Stomach (tissue), 9 donors: ENCODE data around the gene CERS6. TPM values are rescaled to one million over a fixed set of nuclear protein-coding genes. Genes with fewer than 3 reads are reported as not detected.

ENCODE experiments used
- DNase-seq, 2 donors: peaks; one replicate each; pipeline versions ENCODE4 v3.0.0 to v3.0.0-alpha.2; 2013 to 2019
- H3K27ac ChIP-seq, 5 donors: fragments of 200-600 bp in 4 of 5; sonication (generic) in 4 of 5; one replicate each; pipeline ENCODE4 v1.5.1; 2013 to 2019; ENCODE audit warnings: mild to moderate bottlenecking in 1 of 5, moderate library complexity in 1 of 5
- H3K27me3 ChIP-seq, 3 donors: fragments of 200-600 bp; sonication (generic); one replicate each; pipeline ENCODE4 v1.5.1; 2017 to 2019; ENCODE audit warnings: mixed run types in 1 of 3
- H3K36me3 ChIP-seq, 4 donors: fragments of 200-600 bp; sonication (generic); 1 replicate in 3 of 4; 2 replicates in 1 of 4; pipeline ENCODE4 v1.5.1; 2016 to 2019
- H3K4me1 ChIP-seq, 4 donors: fragments of 200-600 bp; sonication (generic); one replicate each; pipeline ENCODE4 v1.5.1; 2016 to 2019
- H3K4me3 ChIP-seq, 4 donors: fragments of 200-600 bp; sonication (generic) in 3 of 4; one replicate each; pipeline ENCODE4 v1.5.1; 2016 to 2019; ENCODE audit warnings: mild to moderate bottlenecking in 1 of 4
- H3K9me3 ChIP-seq, 4 donors: fragments of 200-600 bp; sonication (generic); one replicate each; pipeline ENCODE4 v1.5.1; 2016 to 2019
- EP300 ChIP-seq: sonication (generic); formaldehyde crosslinking; IDR thresholded peaks from one replicate; pipeline ENCODE4 v1.6.1; 2017; ENCODE audit warnings: antibody characterized with exemption
- POLR2A ChIP-seq, 4 donors: fragments of 450-650 bp; IDR thresholded peaks; one replicate each; pipeline ENCODE4 v1.6.1; 2016; ENCODE audit warnings: antibody characterized with exemption in 4 of 4, control low read depth in 2 of 4, mild to moderate bottlenecking in 1 of 4, moderate library complexity in 1 of 4
- POLR2AphosphoS5 ChIP-seq, 3 donors: sonication (generic); formaldehyde crosslinking; IDR thresholded peaks; one replicate each; pipeline ENCODE4 v1.6.1; 2016; ENCODE audit warnings: antibody characterized with exemption in 3 of 3
- WGBS, 5 donors: extraction: QIAGEN DNeasy Blood & Tissue Kit in 3 of 5; methylation state at CpG; one replicate each; pipeline versions ENCODE4 v1.1.5 to v1.1.7; 2013 to 2018; 5-methylcytosine and 5-hydroxymethylcytosine counted together
- intact Hi-C: fragments of 100-400 bp; cut with DNase I; formaldehyde crosslinking; loops from one replicate; pipeline ENCODE4 v1.15.1; 2023; ENCODE audit warnings: low total_unique reads
- polyA plus RNA-seq, 3 donors: library from polyadenylated mRNA; stranded (reverse); fragments of 200-250 nt; gene quantifications; one replicate each; pipeline ENCODE4 v1.2.3, GENCODE V29; 2013
- total RNA-seq, 5 donors: library from RNA; depleted of rRNA; stranded (reverse); fragments of >200 nt; gene quantifications; one replicate each; pipeline versions ENCODE4 v1.1.0 to v1.2.3, GENCODE V29; 2014 to 2016
- TF ChIP-seq, protein P1 (sequence below), 7 experiments: fragments of 450-650 bp in 4 of 7; fragments of 200-600 bp in 3 of 7; sonication (generic) in 3 of 7; IDR thresholded peaks; one replicate each; pipeline ENCODE4 v1.5.1; 2016 to 2019; ENCODE audit warnings: antibody characterized with exemption in 7 of 7, control low read depth in 2 of 7, mild to moderate bottlenecking in 1 of 7
- donor health status: healthy with polysubstance abuse.
- donor health status: Bipolar disorder and iron deficiency.
- donor health status: healthy.

The CERS6 gene
- total and polyA plus RNA-seq, 8 donors: 4.0 to 102 (median 53.2) TPM

DNA sequence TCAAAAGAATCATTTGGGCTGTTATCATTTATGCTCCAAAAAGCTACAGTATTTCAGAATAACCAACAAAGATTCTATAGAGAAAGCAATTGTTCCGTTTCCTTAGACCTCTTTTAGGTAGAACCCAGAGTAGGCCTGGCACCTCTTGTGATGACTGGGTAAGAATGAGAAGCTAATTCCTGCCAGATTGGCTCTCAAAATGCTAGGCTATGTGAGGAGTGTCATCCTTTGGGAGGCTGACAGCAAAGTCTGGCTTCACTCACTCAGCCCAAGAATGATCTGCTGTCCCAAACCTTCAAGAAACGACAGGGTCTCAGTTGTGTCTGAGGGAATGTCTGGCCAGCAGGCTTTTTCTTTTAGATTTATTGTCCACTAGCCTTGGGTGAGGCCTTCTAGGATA is 4.5 kb downstream of the CERS6 start:
- intact Hi-C loops: no loop called here

DNA sequence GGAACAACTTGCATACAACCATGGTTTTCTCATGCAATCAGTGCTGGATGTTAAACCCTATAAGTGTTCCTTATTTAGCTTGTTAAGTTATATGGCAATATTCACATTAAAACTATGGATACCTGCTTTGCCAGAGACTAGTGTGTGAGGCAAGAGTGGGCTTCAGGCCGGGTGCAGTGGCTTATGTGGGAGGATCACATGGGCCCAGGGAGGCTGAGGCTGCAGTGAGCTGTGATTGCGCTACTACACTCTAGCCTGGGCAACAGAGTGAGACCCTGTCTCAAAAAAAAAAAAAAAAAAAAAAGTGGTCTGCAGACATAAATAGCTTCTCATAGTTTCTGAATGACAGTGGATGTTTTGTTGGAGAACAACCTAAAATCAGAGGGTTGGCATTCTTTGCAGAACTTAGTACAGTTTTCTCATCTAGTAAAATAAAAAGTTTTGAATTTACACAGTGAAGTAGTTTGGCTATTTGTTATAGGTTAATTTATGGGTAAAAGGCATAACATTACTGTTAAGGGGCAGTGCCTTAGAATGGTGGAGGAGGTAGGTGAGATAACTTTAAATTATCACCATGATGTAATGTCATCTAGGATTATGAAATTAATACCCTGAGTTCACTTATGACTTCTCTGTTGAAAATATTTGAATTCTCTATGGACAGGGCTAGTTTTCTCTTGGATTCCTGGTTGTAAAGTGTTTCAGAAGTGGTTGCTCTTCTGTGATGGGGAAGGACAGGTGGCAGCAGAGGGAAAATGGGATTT is 5.3 kb downstream of the CERS6 start:
- H3K9me3 ChIP-seq: no peaks in the 10 kb centered on the region
- intact Hi-C loops: no loop called here
- DNase-seq: no peak
- TF ChIP-seq EP300 (no peak), POLR2A (IDR thresholded peaks at IDR 0.05) (no peak)
- peak overlapping the region in 1 of 5 donors; percentile 44 for H3K27ac ChIP-seq
- WGBS, 5 donors: 55 to 87% (median 70%) methylated on average over 2 of the region's 2 CpGs
- H3K27me3 ChIP-seq: no peaks in the 10 kb centered on the region
- H3K36me3 ChIP-seq: no peaks in the 10 kb centered on the region
- no peak overlapping the region for H3K4me3 ChIP-seq
- H3K4me1 ChIP-seq: peaks cover 21 to 64% (median 39%) of the 10 kb centered on the region in 4 donors

More for the DNA sequence above, 4.5 kb downstream of the CERS6 start:
- no peaks in the 10 kb centered on the region for H3K27me3 ChIP-seq
- no peak overlapping the region for H3K4me3 ChIP-seq
- no peaks in the 10 kb centered on the region for H3K36me3 ChIP-seq
- H3K27ac ChIP-seq: peak overlapping the region in 2 of 5 donors; percentile 5 to 44
- peaks cover 13 to 56% (median 34%) of the 10 kb centered on the region in 4 donors for H3K4me1 ChIP-seq
- DNase-seq: no peak
- 55 to 73% (median 61%) methylated on average over 2 of the region's 2 CpGs for WGBS, 5 donors
- no peaks in the 10 kb centered on the region for H3K9me3 ChIP-seq
- no peak for TF ChIP-seq POLR2A (IDR thresholded peaks at IDR 0.05)
- TF ChIP-seq, protein P1, sequence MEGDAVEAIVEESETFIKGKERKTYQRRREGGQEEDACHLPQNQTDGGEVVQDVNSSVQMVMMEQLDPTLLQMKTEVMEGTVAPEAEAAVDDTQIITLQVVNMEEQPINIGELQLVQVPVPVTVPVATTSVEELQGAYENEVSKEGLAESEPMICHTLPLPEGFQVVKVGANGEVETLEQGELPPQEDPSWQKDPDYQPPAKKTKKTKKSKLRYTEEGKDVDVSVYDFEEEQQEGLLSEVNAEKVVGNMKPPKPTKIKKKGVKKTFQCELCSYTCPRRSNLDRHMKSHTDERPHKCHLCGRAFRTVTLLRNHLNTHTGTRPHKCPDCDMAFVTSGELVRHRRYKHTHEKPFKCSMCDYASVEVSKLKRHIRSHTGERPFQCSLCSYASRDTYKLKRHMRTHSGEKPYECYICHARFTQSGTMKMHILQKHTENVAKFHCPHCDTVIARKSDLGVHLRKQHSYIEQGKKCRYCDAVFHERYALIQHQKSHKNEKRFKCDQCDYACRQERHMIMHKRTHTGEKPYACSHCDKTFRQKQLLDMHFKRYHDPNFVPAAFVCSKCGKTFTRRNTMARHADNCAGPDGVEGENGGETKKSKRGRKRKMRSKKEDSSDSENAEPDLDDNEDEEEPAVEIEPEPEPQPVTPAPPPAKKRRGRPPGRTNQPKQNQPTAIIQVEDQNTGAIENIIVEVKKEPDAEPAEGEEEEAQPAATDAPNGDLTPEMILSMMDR (IDR thresholded peaks at IDR 0.05): no peak

DNA sequence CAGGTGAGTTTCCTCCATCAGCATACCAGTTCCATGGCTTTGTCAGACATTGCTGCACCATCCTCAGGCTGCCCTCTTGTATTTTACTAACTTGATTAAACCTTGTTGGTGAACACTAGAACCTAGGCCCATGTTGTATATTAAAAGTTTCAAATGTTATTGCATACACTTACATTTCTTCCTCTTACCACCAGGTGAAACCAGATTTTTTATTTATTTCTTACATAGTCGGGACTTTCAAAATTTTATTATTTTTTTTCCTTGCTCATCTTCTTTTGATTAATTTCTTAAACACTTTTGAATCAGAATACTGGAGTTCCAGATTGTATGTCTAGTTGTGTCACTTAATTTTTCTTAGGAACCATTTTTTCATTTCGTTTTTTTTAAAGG is 5.9 kb downstream of the CERS6 start:
- DNase-seq: no peak
- WGBS, 5 donors: 80 to 91% (median 84%) methylated on average over 2 of the region's 2 CpGs
- intact Hi-C loops: no loop called here
- H3K36me3 ChIP-seq: no peaks in the 10 kb centered on the region
- H3K4me1 ChIP-seq: peaks cover 23 to 70% (median 44%) of the 10 kb centered on the region in 4 donors
- no peak overlapping the region for H3K4me3 ChIP-seq
- no peaks in the 10 kb centered on the region for H3K27me3 ChIP-seq
- TF ChIP-seq POLR2AphosphoS5 (IDR thresholded peaks at IDR 0.05) (no peak), POLR2A (IDR thresholded peaks at IDR 0.05) (no peak), EP300 (no peak)
- TF ChIP-seq, protein P1 (IDR thresholded peaks at IDR 0.05): no peak
- no peaks in the 10 kb centered on the region for H3K9me3 ChIP-seq
- no peak overlapping the region for H3K27ac ChIP-seq

DNA sequence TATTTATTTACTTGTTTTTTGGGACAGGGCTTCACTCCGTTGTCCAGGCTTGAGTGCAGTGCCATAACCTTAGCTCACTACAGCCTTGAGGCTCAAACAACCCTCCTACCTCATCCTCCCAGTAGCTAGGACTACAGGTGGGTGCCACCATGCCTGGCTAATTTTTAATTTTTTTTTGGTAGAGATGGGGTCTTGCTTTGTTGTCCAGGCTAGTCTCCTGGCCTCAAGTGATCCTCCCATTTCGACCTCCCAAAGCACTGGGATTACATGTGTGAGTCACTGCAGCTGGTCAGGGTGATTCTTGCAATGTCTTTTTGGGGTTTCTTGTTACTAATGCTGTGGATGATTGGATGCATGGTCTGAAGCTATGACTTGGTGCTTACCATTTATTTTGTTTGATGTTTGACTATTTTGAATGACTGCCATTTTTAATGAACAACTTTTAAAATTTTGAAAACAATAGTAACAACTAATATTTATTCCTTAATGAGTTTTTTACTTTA is 6.5 kb downstream of the CERS6 start:
- Histone ChIP-seq H3K9me3 (no peaks in the 10 kb centered on the region), H3K36me3 (no peaks in the 10 kb centered on the region), H3K4me1 (peaks cover 30 to 76% (median 50%) of the 10 kb centered on the region in 4 donors), H3K27me3 (no peaks in the 10 kb centered on the region), H3K4me3 (no peak overlapping the region), H3K27ac (no peak overlapping the region)
- 81 to 94% (median 87%) methylated on average over 2 of the region's 2 CpGs for WGBS, 5 donors
- intact Hi-C loops: no loop called here
- TF ChIP-seq POLR2AphosphoS5 (IDR thresholded peaks at IDR 0.05) (no peak), EP300 (no peak), POLR2A (IDR thresholded peaks at IDR 0.05) (no peak)
- TF ChIP-seq, protein P1 (IDR thresholded peaks at IDR 0.05): no peak
- no peak for DNase-seq

DNA sequence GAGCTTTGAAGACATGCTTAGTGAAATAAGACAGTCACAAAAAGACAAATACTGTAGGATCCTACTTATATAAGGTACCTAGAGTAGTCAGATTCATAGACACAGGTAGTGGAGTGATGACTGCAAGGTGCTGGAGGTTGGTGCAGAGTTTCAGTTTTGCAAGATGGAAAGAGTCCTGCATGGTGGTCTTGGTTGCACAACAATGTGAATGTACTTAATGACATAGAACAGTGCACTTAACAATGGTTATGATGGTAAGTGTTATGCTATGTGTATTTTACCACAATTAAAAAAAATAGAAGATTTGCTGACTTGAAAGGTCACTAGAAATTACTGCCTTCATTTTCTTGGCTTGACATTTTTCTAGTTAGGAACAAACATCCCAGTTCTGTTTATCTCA is 9.5 kb downstream of the CERS6 start:
- no peaks in the 10 kb centered on the region for H3K9me3 ChIP-seq
- peaks cover 36 to 76% (median 60%) of the 10 kb centered on the region in 4 donors for H3K4me1 ChIP-seq
- DNase-seq: no peak
- peak overlapping the region in 4 of 5 donors; percentile 48 to 71 (median 54) for H3K27ac ChIP-seq
- H3K4me3 ChIP-seq: no peak overlapping the region
- no peaks in the 10 kb centered on the region for H3K36me3 ChIP-seq
- intact Hi-C loops: no loop called here
- TF ChIP-seq, protein P1 (IDR thresholded peaks at IDR 0.05): no peak
- no peak for TF ChIP-seq POLR2A (IDR thresholded peaks at IDR 0.05)
- TF ChIP-seq EP300: no peak
- TF ChIP-seq POLR2AphosphoS5 (IDR thresholded peaks at IDR 0.05): no peak
- no peaks in the 10 kb centered on the region for H3K27me3 ChIP-seq
